ENCODE data around the gene SLC37A1.

SLC37A1 gene

GRCh38 chr21:42503711-42504110, 9.9 kb upstream of the SLC37A1 start:
- no peak overlapping the region for H3K4me3 ChIP-seq (ENCODE audit: low read depth, low read length)
- DNase-seq (ENCODE audit: low read depth), result peak; percentile 66
- TF ChIP-seq CTCF (IDR thresholded peaks at IDR 0.05; ENCODE audit: insufficient read depth, low read depth, low read length, missing control alignments), result no peak

GRCh38 chr21:42505090-42505726, 8.4 kb upstream of the SLC37A1 start:
- no peak overlapping the region for H3K4me3 ChIP-seq (ENCODE audit: low read depth, low read length)
- TF ChIP-seq CTCF (IDR thresholded peaks at IDR 0.05; ENCODE audit: insufficient read depth, low read depth, low read length, missing control alignments), result no peak
- peak; percentile 85 for DNase-seq (ENCODE audit: low read depth)

GRCh38 chr21:42507418-42507817, 6.2 kb upstream of the SLC37A1 start:
- TF ChIP-seq CTCF (IDR thresholded peaks at IDR 0.05; ENCODE audit: insufficient read depth, low read depth, low read length, missing control alignments), result no peak
- no peak overlapping the region for H3K4me3 ChIP-seq (ENCODE audit: low read depth, low read length)
- no peak for DNase-seq (ENCODE audit: low read depth)

- TF ChIP-seq CTCF (IDR thresholded peaks at IDR 0.05; ENCODE audit: insufficient read depth, low read depth, low read length, missing control alignments), result no peak
- no peak overlapping the region for H3K4me3 ChIP-seq (ENCODE audit: low read depth, low read length)
- no peak for DNase-seq (ENCODE audit: low read depth)
Measured at GRCh38 chr21:42508371-42508770, 5.3 kb upstream of the SLC37A1 start.

- no peak overlapping the region for H3K4me3 ChIP-seq (ENCODE audit: low read depth, low read length)
- no peak for DNase-seq (ENCODE audit: low read depth)
Measured at GRCh38 chr21:42509244-42509643, 4.4 kb upstream of the SLC37A1 start.

GRCh38 chr21:42512346-42513034, 1.2 kb upstream of the SLC37A1 start:
- no peak for TF ChIP-seq CTCF (IDR thresholded peaks at IDR 0.05; ENCODE audit: insufficient read depth, low read depth, low read length, missing control alignments)
- no peak overlapping the region for H3K4me3 ChIP-seq (ENCODE audit: low read depth, low read length)
- DNase-seq (ENCODE audit: low read depth), result no peak

More at GRCh38 chr21:42509244-42509643, 4.4 kb upstream of the SLC37A1 start:
- no peak for TF ChIP-seq CTCF (IDR thresholded peaks at IDR 0.05; ENCODE audit: insufficient read depth, low read depth, low read length, missing control alignments)

Data from GM12865 (cell line).